Thyroid gland (tissue), 4 donors: ENCODE results near the gene KCNAB1.

Experiments
- CTCF ChIP-seq, 6 experiments: fragments of 200-600 bp in 3 of 6; fragments of 450-650 bp in 3 of 6; sonication (generic) in 3 of 6; IDR thresholded peaks; one replicate each; pipeline ENCODE4 v1.5.1; 2016 to 2019; ENCODE audit warnings: antibody characterized with exemption in 6 of 6, mild to moderate bottlenecking in 2 of 6, inconsistent platforms in 1 of 6, moderate library complexity in 1 of 6
- POLR2A ChIP-seq, 2 donors: fragments of 450-650 bp; IDR thresholded peaks; one replicate each; pipeline ENCODE4 v1.6.1; 2017; ENCODE audit warnings: antibody characterized with exemption in 2 of 2, mild to moderate bottlenecking in 2 of 2, moderate library complexity in 1 of 2

GRCh38 chr3:156214676-156215075, 94.3 kb downstream of the KCNAB1 start:
- no peak for TF ChIP-seq CTCF (IDR thresholded peaks at IDR 0.05)
- TF ChIP-seq POLR2A (IDR thresholded peaks at IDR 0.05), result no peak
